ENCODE results near the gene CASP5. TPM values are rescaled to one million over a fixed set of nuclear protein-coding genes. Genes with fewer than 3 reads are reported as not detected.

CASP5 gene
- polyA plus RNA-seq, 2 of the 4 experiments (the other 2 are of a cell fraction): not detected

GRCh38 chr11:105000167-105000566 is 22.8 kb downstream of the CASP5 start:
- CTCF ChIA-PET: no interaction called here

DNA sequence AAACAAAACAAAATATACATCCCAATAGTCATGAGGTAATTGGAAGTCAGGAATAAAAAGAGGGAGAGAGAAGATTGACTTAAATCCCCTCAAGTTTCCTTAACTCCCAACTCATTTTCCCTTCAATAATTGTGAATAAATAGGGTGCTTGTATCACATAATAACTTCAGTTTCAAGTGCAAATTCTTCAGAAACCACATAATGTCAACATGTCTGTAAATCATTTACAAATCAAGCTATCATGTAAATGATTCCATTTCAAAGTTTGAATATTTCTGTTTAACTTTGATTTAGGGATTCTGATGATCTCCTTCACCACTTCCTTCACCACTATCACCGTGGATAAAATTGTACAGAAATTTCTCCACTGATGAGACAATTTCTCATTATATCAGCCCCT is 23.2 kb downstream of the CASP5 start:
- POLR2A ChIA-PET: no interaction called here
- H3K4me1 ChIP-seq: 0 out of 3 replicates have a peak, but pooled peaks cover 4% of the 10 kb centered on the region
- H3K4me2 ChIP-seq: no peak overlapping the region
- H3K9me3 ChIP-seq: no peaks in the 10 kb centered on the region
- WGBS (ENCODE audit: missing lambda C conversion rate): 30% methylated on average over 1 of the region's 1 CpG
- FAIRE-seq: no peak
- no peak overlapping the region for H3K27ac ChIP-seq
- no peak overlapping the region for H3K4me3 ChIP-seq
- CTCF ChIA-PET: interaction anchor here (0.6 kb wide), 1 partner anchor 323 kb away, joined by 4 read pairs; no protein-coding TSS in a partner anchor
- TF ChIP-seq RFX5 (IDR thresholded peaks at IDR 0.05): no peak
- no peak for TF ChIP-seq HDAC2 (IDR thresholded peaks at IDR 0.05)
- TF ChIP-seq ZNF302 (CRISPR knock-in tag; IDR thresholded peaks at IDR 0.05): no peak
- DNase-seq (ENCODE audit: low read depth in 1 of 2, low spot score in 1 of 2): no peak
- no peak for ATAC-seq

More at GRCh38 chr11:105000167-105000566, 22.8 kb downstream of the CASP5 start:
- H3K4me2 ChIP-seq: no peak overlapping the region
- no peak overlapping the region for H3K27ac ChIP-seq
- DNase-seq (ENCODE audit: low read depth in 1 of 2, low spot score in 1 of 2) (peak in 1 of 2 experiments; percentile 31), FAIRE-seq (no peak), ATAC-seq (peak in 1 of 2 experiments; percentile 53; a peak in 3 of 6 replicates)
- WGBS (ENCODE audit: missing lambda C conversion rate): 72% methylated on average over 5 of the region's 5 CpGs
- POLR2A ChIA-PET: no interaction called here
- TF ChIP-seq ZFP36 (IDR thresholded peaks at IDR 0.05; ENCODE audit: borderline replicate concordance, partially characterized antibody): no peak
- no peak for TF ChIP-seq KDM1A (IDR thresholded peaks at IDR 0.05; ENCODE audit: low read depth)
- no peak for TF ChIP-seq CEBPB (IDR thresholded peaks at IDR 0.05)
- no peak for TF ChIP-seq CBX8 (IDR thresholded peaks at IDR 0.05)
- no peak for TF ChIP-seq RFX5 (IDR thresholded peaks at IDR 0.05)
- no peak for TF ChIP-seq NR3C1 (IDR thresholded peaks at IDR 0.05)
- TF ChIP-seq TP53 (CRISPR knock-in tag; IDR thresholded peaks at IDR 0.05): no peak
- no peak for TF ChIP-seq ZNF302 (CRISPR knock-in tag; IDR thresholded peaks at IDR 0.05)
- no peak for TF ChIP-seq TFCP2L1 (CRISPR knock-in tag; IDR thresholded peaks at IDR 0.05)
- no peak for TF ChIP-seq GATA3 (IDR thresholded peaks at IDR 0.05; ENCODE audit: borderline replicate concordance)
- no peak overlapping the region for H3K4me3 ChIP-seq
- no peaks in the 10 kb centered on the region for H3K9me3 ChIP-seq
- 0 out of 3 replicates have a peak, but pooled peaks cover 8% of the 10 kb centered on the region for H3K4me1 ChIP-seq

DNA sequence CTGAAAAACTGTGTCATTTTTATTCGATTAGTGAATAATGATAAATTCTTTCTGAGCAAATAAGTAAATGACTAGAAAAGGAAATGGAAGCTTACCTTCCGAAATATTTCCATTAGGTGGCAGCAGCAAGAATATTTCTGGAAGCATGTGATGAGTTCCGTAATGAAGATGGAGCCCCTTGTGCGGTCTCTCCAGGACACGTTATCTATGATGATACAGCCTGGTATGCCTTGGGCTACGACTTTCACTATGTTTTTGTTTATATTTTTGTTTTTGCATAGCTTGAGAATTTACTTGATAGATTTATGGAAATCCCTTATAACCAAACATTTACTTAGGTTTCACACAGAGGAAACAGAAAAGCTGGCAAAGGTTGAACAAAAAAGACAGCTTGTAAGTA is 25.7 kb downstream of the CASP5 start:
- POLR2A ChIA-PET: interaction anchor here (0.8 kb wide), 1 partner anchor 50 kb away, joined by 3 read pairs; no protein-coding TSS in a partner anchor
- ATAC-seq (peak in 1 of 2 experiments; percentile 62; a peak in 2 of 6 replicates), FAIRE-seq (no peak), DNase-seq (ENCODE audit: low read depth in 1 of 2, low spot score in 1 of 2) (peak in 1 of 2 experiments; percentile 33)
- Histone ChIP-seq H3K4me1 (0 out of 3 replicates have a peak, but pooled peaks cover 3% of the 10 kb centered on the region), H3K9me3 (no peaks in the 10 kb centered on the region), H3K4me3 (no peak overlapping the region; the same call in 2 of the 3 replicates), H3K4me2 (peak overlapping the region; percentile 32; the same call in 2 of the 3 replicates), H3K27ac (no peak overlapping the region)
- no peak for TF ChIP-seq CEBPB (IDR thresholded peaks at IDR 0.05)
- TF ChIP-seq ATOH8 (CRISPR knock-in tag; IDR thresholded peaks at IDR 0.05; ENCODE audit: low read depth): no peak
- no peak for TF ChIP-seq MYC (IDR thresholded peaks at IDR 0.05; ENCODE audit: borderline replicate concordance, low read length)
- TF ChIP-seq RAD21 (conservative IDR thresholded peaks at IDR 0.05 in 1 of 2, IDR thresholded peaks at IDR 0.05 in 1 of 2): peak in 1 of 2 experiments; percentile 31; a peak in 1 of 5 replicates
- no peak for TF ChIP-seq USF2 (IDR thresholded peaks at IDR 0.05)
- TF ChIP-seq POLR2A (IDR thresholded peaks at IDR 0.05; ENCODE audit: low read length): no peak
- TF ChIP-seq SMC3 (IDR thresholded peaks at IDR 0.05): 0 out of 3 replicates have a peak, but pooled peaks have one; percentile 27
- TF ChIP-seq HOXB13 (CRISPR knock-in tag; IDR thresholded peaks at IDR 0.05; ENCODE audit: low read depth): no peak
- TF ChIP-seq EHMT2 (IDR thresholded peaks at IDR 0.05; ENCODE audit: low read depth): no peak
- WGBS (ENCODE audit: missing lambda C conversion rate): 20% methylated on average over 6 of the region's 6 CpGs
- CTCF ChIA-PET: interaction anchor here (0.9 to 1.7 kb wide), 2 partner anchors 13 to 333 kb away, joined by 3 to 8 read pairs; no protein-coding TSS in a partner anchor

DNA sequence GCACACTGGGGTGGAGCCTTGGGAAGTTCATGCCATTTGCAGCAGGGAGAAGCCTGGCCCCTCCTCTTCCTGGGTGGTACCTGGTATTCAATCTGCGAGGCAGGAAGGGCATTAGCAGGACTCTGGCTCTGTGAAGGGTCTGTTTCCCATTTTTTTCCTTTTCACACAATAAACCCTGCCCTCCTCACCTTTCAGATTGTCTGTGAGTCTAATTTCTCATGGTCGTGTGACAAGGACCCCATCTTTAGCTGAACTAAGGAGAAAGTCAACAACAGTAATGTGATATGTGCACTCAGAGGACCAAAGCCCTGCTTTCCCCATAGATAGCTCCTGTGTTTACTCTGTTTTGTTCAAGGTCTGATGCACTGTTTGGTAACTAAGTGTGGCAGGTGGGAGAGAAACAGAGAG is 28.0 kb downstream of the CASP5 start:
- Histone ChIP-seq H3K9me3 (no peaks in the 10 kb centered on the region), H3K27ac (no peak overlapping the region), H3K4me2 (no peak overlapping the region), H3K4me3 (no peak overlapping the region), H3K4me1 (0 out of 3 replicates have a peak, but pooled peaks cover 3% of the 10 kb centered on the region)
- ChIA-PET CTCF (no interaction called here), POLR2A (no interaction called here)
- FAIRE-seq: no peak
- WGBS (ENCODE audit: missing lambda C conversion rate): 30% methylated on average over 2 of the region's 2 CpGs
- ATAC-seq: no peak
- no peak for TF ChIP-seq HOXB5 (CRISPR knock-in tag; IDR thresholded peaks at IDR 0.05)
- DNase-seq (ENCODE audit: low read depth in 1 of 2, low spot score in 1 of 2): no peak

Data from A549 (cell line).